Activated gamma-delta T cell treated with Interleukin-2 at 50 U/mL for 16 hours (primary cell): ENCODE data around the gene SAFB2.

ENCODE experiments used
- DNase-seq: peaks from one replicate; pipeline ENCODE4 v3.0.0-alpha.2; 2020

The SAFB2 gene

DNA sequence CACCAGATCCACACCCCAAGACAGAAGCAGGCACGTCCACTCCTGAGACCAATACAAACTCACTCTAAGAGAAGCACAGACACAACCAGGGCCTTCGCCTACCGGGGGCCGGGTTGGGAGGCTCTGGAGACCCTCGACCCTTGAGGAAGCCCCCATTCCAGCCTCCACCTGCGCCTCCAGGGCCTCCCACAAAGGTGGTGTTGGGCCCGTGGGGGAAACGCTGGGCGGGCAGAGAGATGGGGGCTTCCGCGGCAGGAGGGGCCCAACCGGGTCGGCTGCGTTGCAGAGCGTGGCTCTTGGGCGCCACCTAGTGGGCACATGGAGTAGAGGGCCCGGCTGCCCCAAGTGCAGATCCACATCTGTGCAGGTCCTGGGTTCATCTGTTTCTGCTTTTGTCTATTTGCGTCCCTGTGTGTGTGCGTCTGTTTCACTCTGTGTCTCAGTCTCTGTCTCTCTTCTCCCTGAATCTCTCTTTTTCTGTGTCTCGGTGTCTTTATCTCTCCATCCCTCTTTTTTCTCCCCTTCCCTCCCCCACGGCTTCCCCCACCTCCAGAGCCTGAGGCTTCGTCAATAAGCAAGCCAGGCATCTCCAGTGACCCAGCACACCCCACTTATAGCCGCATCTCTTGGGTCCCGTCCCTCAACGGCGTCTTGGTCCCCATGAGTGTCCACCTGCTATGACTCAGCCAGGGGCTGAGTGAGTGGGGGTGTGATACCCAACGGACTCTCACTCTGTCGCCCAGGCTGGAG lies 44.3 kb downstream of the SAFB2 start:
- peak; percentile 71 for DNase-seq

DNA sequence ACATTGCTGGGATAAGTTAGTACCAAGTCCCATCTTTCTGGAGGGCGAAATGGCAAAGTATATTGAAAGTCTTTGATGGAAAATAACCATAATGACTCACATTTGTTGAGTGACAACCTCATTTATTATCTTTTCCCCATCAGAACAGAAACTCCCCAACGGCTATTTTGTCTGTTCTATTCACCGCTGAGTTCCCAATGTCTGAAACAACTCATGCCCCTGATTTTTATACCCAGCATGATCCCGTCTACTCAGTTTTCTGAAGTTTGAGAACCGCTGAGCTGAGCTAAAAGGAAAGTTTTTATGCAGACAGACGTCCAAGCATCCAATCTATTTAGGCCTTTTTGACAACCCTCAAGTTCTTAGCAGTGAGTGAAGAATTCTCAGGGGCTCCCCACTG lies 47.0 kb downstream of the SAFB2 start:
- DNase-seq, result no peak

DNA sequence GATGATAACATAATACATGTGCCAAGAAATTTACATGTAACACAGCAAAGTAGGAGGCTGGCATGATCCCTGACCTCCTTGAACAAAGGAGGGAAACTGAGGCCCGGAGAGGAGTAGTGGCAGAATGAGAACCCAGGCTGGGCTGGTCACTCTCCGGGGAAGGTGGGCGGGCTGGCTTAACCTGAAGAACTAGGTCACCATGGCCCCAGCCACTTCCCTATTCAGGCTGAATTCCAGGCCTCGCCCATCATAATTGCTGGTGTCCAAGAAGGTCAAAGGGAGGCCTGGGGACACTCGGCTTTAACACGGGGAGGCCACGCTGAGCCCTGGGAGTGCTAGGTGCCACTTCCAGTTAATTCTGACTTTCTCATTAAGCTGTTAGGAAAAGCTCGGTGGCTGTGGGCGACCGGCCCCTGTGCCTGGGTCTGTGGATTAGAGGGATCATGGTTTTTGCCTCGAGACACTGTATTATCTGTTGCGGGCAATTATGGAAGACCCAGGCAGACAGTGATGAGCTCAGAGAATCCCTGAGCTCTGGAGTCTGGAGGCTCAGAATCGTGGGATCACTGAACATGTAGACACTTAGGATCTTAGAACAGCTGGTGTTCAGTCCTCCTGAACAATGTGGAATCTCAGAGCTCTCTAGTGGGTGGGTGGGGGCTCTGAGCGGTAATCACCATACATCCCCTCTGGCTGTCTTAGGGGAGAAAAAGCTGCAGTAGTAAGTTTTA lies 49.9 kb downstream of the SAFB2 start:
- DNase-seq, result no peak

DNA sequence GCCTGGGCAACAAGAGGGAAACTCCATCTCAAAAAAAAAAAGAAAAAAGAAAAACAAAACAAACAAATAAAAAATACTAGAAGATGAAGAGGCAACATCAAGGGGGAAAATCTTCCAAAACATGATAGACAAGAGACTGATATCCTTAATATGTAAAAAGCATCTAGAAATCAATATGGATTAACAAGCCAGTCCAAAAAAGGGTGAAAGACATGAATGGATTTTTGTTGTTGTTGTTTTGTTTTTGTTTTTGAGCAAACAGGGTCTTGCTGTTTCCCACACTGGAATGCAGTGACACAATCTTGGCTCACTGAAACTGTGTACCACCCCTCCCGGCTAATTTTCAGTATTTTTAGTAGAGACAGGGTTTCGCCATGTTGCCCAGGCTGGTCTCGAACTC lies 50.8 kb downstream of the SAFB2 start:
- DNase-seq, result no peak

DNA sequence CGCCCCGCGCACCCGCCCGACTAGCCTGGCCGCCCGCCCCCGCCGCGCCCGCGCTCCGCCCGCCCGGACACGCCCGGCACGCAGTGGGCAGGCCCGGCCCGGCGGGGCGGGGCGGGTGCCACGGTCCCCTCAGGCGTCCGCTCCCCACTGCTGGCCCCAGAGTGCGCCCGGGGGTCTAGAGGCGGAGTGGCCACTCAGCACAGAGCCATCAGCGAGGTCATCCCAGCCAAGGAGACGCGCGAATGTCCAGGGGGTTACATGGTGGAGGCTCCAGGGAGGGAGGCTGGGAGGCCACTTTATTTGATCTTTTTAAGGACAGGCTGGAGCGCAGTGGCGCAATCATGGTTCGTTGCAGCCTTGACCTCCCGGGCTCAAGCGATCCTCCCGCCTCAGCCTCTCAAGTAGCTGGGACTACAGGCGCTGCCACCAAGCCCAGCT lies 54.6 kb downstream of the SAFB2 start:
- no peak for DNase-seq

DNA sequence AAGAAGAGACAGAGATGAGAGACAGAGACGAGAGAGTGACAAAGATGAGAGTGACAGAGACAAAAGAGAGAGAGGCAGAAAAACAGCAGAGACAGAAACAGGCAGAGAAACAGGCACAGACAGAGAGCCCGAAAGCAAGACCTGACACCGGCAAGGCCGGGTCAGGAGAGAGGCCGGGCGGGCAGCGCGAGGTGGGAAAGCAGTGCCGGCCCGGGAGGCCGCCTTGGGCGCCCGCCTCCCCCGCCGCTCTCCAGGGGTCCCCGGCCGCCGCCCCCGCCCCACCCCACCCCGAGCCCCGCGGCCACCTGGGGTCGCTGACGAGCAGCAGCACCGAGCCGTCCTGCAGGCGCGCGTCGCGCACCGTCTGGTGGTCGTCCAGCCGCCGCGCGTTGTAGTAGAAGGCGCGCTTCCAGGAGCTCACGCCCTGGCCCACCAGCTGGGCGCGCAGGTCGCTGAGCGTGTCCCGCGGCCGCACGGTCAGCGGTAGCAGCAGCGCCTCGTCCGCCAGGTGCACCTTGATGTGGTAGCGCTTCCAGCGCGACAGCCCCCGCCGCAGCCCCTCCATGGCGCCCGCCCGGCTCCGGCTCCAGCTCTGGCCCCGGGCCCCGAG lies 55.1 kb downstream of the SAFB2 start, which contains the start of gene TINCR:
TINCR (minus strand) TSS at position 594 of the 610 bp plus-strand sequence.
- DNase-seq, result no peak

DNA sequence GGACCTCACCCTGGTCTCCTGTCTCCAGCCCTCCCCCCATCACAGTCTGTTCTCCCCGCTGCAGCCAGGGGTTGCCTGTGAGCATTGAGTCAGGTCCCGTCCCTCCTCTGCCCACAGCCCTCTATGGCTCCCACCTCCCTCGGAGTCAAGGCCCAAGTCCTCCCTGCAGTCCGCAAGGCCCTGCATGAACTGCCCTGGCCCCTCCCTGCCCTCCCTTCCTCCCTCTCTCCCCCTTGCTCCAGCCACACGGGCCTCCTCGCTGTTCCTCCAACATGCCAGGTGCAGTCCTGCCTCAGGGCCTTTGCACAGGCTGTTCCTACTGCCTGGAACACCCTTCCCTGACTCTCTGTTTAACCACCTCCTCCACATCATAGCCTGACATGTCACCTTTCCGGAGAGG lies 57.6 kb downstream of the SAFB2 start:
- DNase-seq, result no peak

DNA sequence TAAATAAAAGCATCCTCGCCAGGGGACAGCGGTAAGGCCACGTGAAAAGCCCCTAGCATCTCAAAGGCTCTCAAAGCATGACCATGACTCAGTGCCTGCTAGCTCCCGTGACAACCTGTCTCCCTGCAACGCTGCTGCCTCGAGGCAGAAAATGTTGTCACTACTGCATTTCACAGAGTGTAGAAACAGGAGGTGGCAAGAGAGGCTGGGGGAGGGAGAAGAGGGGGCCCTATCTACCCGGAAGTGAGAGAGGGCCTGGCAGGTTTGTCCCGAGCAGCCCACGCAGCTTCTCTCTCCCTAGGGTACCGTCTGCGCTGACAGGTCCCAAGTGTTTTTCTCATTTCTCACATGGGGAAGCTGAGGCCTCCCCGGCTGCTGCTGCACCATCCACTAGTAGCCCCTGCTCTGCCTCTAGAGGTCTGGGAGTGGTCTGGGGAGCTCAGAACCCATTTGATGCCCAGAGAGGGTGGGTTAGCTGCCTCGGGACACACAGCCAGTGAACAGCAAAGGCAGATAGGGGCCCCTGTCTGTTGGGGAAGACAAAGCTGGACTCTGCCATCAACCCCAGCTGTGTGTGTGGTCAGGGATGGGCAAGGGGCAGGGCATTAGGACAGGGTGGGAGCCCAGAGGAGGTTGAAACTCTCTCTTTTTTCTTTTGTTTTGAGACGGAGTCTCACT lies 58.5 kb downstream of the SAFB2 start:
- DNase-seq, result no peak

DNA sequence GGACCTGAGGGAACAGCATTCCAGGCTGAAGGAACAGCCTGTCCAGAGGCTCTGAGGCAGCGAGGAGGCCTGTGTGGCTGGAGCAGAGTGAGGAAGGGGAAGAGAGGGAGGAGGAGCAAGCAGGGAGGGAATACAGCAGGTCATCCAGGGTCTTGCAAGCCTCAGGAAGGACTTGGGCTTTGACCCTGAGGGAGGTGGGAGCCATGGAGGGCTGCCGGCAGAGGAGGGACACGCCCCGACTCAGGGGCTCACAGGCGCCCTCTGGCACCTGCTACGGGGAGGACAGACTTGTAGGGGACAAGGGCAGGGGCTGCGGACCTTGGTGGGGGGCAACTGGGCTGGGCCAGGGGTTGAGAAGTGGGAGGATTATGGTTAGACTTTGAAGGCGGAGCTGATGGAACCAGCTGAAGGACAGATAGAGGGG lies 59.6 kb downstream of the SAFB2 start:
- DNase-seq, result no peak

DNA sequence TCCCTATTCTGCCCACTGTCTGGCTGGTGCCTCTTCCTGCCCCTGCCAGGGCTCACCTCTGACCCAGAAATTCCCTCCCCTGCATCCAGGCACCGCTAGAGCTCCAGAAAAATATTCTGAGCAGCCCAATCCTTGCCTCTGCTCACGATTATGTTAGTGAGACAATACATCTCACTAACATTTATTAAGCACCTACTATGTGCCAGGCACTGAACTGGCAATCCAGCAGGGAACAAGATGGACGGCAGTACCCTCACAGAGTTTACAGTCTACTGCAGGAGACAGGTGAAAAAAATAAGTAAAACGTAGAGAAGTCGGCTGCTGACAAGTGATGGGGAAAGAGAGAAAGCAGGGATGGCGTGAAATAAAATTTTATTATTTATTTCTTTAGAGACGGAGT lies 60.3 kb downstream of the SAFB2 start:
- DNase-seq, result no peak

DNA sequence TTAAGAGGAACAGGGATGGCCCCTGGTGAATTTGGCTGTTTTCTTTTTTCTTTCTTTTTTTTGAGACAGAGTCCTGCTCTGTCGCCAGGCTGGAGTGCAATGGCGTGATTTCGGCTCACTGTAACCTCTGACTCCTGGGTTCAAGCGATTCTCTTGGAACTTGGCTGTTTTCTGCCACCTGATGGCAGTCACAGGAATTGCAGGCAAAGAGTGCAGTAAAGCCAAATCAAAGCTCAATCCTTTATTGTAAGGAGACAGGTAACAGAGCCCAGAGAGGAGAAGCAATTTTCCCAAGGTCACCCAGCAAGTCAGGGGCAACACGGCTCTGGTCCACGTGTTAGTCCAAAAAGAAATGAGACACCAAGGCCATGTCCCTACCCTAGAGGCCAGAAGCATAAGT lies 61.0 kb downstream of the SAFB2 start:
- no peak for DNase-seq

DNA sequence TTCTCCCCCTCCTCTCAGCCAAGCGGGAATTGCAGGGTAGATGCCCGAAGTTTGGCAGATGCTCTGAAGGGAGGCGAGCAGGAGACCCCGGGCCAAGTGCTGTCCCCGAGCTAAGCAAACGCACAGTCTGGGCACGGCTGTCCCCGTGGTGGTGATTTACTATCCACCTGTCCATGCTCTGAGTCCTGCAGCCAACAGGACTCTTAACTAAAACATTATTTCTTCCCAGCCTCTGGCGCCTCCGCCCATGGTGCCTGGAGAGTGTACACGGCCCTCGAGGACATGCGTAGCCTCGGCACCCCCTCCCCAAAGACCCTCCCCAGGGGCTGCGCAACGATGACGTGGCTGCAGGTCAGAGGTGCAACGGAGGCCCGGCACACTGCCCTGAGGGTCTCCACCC lies 62.4 kb downstream of the SAFB2 start:
- DNase-seq, result no peak

DNA sequence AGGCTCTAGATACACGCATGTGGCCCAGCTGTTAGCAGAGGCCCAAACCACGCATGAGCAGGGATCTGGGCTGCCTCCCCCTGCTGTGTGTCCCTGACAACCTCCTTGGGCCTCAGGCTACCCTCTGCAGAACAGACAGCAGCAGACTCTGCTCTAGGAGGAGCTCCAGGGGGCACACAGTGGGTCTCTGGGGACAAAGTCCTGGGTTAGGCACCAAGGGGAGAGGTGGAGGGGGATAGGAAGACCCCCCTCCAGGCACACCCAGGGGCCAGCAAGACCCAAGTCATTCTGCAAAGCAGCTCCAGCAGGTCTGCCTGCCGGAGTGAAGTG lies 62.8 kb downstream of the SAFB2 start:
- no peak for DNase-seq

DNA sequence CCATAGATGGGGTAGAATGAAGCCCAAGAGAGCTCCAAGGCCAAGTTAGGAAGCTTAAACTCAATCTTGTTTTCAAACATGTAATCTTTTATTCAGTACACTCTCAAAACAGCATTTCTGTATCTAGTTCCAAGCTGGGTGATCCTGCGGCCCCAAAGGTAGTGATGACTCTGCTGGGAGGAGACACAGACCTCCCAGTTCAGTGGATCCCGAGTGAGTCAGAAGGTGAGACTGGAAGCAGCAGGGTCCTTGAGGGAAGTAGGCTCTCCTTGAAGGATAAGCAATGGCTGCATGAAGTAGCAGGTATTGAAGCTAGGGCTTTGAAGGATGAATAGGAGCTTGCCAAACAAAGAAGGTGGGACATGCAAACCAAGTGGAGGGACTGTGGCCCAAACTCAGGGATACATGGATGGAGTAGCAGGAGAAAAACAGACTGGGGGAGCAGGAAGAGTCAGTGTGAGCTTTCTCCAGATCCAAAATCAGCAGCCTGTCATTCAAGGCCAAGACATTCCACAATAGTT lies 64.4 kb downstream of the SAFB2 start:
- DNase-seq, result no peak

DNA sequence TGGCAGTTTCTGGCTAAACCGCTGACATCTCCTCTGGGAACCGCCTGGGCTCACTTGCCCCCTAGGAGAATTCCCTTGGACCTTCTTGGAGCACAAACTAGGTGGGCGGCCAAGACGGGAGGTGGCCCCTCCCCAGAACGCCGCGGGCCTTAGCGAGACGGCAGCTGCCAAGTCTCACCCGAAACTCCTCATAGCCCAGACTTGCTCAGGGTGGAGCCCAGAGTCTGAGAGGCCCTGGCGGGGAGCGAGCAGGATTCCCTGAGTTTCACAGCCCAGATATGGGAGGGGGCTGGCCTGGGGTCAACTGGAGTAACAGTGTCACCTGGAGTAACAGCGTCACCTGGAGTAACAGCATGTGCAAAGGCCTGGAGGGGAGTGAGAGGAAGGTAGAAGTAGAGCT lies 64.9 kb downstream of the SAFB2 start:
- DNase-seq, result no peak

DNA sequence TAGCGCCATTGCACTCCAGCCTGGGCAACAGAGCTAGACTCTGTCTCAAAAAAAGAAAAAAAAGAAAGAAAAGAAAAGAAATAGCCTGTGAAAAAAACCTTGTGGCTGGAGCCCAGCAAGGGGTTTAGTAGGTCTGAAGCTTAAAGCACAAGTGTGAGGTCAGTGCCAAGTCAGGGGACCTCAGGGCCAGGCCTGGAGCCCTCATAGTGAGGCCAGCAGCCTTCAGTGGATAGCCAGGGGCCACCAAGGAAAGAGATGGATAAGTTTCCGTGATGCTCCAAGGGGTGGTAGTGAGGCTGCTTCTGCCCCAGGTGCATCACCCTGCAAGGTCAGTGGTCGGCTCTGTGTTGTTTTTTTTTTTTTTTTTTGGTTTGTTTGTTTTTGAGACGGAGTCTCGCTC lies 67.7 kb downstream of the SAFB2 start:
- no peak for DNase-seq

DNA sequence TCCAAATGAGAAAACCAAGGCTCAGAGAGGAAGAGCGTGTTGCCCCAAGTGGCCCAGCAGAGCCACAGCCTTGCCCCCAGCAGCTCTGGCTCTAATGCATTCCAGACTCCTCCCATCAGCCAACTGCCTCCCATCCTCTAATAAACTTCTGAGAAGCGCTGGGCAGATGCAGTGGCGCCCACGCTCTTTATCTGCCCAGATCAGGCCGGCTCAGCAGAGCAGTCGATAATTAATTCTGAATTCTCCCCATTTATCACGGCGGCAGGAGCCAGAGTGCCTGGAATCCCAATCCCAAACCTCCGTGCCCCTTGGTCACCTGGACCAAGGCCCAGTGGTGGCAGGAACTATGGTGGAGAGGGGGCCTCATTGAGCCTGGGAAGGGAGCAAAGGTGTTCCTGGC lies 68.7 kb downstream of the SAFB2 start:
- DNase-seq, result no peak

DNA sequence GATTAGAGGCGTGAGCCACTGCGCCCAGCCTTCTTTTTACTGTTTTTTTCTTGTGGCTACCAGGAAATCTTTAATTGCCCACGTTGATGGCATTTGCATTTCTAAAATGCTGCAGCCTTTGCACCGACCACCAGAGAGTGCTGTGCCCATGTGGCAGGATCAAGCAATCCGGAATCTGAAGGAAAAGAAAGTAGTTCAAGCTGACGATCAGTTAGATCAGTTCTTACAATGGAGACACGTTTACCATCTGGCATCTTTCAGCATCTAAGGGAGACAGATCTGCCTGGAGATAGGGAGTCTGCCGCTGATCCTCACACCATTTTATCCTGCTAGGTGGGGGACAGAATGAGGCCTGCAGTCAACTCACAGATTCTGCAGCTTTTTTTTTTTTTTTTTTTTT lies 74.7 kb downstream of the SAFB2 start:
- no peak for DNase-seq

DNA sequence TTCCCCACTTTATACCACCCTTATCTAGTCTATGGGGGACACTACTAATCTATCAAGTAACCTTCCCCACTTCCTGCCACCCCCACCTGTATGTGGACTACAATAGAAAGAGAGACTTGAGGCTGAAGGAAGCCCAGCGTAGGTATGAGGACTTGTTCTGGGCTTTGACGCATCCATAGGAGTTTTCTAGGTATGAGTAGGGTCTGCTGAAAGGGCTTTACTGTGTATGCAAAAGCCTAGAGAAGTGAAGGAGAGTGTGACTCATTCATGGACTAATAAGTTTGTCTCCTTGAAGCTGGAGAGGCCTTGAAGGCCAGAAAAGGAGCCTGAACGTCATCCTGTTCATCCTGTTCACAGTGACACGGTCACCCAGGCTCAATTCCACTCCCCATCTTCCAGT lies 76.6 kb downstream of the SAFB2 start:
- no peak for DNase-seq

DNA sequence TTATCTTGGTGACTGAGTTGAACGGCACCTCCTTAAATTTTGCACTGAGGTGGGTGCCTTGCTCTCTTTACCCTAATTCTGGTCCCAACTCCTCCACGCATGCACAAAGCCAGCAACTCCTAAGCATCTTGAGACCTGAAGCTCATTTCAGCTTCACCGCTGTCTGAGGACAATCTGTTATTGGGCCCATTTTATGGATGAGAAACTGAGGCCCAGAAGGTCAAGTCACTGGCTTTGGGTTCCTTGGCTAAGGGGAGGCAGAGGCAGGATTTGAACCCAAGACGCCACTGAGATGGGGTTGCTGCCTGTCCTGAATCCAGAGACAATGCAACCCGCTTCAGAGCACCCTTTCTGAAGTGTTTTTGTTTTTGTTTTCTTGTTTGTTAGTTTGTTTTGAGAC lies 77.5 kb downstream of the SAFB2 start:
- DNase-seq, result no peak

DNA sequence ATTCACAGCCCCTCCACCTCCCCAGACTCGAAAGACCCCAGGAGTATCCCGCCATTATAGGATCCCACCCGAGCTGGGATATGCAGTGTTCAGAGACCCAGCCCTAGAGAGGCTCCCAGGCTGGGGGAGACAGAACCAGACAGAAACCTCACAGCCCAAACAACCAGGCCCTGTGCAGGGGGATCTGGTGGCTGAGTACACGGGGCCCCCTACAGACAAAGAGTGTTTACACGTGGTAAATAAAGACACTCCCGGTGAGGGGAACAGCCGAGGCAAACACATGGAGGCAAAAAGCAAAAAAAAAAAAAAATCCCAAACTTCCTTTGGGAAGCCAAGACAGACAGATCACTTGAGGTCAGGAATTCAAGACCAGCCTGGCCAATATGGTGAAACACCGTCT lies 79.9 kb downstream of the SAFB2 start:
- DNase-seq, result no peak

DNA sequence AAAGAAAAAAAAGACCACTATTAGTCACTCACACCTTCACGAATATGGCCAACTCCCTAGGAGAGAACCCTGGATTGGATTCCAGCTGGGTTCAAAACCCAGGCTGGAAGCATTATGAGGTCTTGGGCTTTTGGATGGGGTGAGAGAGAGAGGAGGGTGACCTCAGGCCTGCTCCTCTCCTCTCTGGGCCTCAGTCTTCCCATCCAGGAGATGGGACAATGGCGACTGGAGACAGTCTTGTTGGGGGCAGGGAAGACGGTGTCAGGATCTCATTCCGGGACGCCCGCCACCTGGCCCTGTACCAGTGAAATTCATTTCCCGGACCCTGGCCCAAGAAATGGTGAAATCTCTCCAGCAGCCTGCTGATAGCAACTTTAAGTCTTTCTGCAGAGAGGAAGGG lies 81.1 kb downstream of the SAFB2 start:
- DNase-seq, result no peak

DNA sequence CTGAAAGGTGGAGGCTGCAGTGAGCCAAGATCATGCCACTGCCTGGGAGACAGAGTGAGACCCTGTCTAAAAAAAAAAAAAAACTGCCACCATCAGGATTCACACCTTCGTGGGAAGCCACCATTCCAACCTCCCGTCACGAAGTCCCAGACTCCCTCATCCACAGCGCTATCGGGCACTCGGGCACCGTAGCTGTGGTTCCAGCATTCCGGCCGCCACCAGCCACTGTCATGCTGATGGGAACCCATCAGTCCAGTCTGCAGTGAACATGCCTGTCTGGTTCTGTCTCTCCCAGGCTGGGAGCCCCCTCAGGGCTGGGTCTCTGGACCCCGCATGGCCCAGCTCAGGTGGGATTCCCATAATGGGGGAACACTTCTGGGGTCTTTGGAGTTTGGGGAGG lies 82.4 kb downstream of the SAFB2 start:
- DNase-seq, result no peak

DNA sequence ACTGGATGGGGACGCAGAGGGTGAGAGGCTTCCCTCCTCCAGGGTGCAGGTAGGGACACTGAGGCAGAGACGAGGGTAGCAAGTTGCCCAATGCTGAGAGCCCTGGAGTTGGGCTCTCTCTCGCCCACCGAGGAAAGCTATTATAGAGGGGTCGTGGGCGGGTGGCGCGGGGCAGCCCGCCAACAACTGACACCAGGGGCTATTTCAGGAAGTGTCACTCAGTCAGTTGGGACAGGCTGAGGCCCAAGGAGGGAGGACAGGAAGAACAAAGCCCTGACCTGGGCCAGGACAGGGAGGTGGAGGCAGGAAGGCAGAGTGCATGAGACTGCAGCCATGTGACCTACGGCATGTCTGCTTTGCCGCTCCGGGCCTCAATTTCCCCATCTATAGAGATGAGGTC lies 84.7 kb downstream of the SAFB2 start:
- no peak for DNase-seq
